ENCODE measurements around the gene BARX1.

BARX1 gene

DNA sequence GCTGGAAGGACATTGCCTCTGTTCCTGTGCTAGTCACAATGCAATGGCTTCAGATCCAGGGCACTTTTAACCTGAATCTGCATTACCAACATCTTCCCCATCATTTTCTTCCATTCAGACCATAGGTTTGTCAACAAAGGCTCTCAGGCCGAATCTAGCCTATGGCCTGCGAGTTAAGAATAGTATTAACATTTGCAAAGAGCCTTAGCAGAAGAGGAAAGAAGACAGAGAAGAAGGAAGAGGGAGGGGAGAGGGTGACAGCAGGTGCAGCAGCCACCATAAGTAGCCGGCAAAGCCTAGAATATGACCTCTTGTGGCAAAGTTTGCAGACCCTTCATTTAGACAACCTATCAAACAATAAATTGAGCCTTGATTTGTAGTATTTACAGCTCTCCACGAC, 32.6 kb downstream of the BARX1 start:
- H3K4me3 ChIP-seq (ENCODE audit: insufficient read depth, low read length, poor library complexity, severe bottlenecking) = no peak overlapping the region
- no peaks in the 10 kb centered on the region for H3F3A ChIP-seq (ENCODE audit: insufficient read depth)
- no peaks in the 10 kb centered on the region for H4K20me1 ChIP-seq (ENCODE audit: low read depth, low read length)
- H3K79me2 ChIP-seq (ENCODE audit: insufficient read depth, low read length) = no peaks in the 10 kb centered on the region
- no peak overlapping the region for H3K4me2 ChIP-seq (ENCODE audit: low read depth, low read length, poor library complexity, severe bottlenecking)
- H3K9me3 ChIP-seq (ENCODE audit: insufficient read depth, low read length) = no peaks in the 10 kb centered on the region
- H2AFZ ChIP-seq (ENCODE audit: low read depth, low read length, severe bottlenecking) = no peak overlapping the region
- no peaks in the 10 kb centered on the region for H3K9me2 ChIP-seq (replicated peaks; ENCODE audit: insufficient read depth, low read length)
- TF ChIP-seq, protein P1, sequence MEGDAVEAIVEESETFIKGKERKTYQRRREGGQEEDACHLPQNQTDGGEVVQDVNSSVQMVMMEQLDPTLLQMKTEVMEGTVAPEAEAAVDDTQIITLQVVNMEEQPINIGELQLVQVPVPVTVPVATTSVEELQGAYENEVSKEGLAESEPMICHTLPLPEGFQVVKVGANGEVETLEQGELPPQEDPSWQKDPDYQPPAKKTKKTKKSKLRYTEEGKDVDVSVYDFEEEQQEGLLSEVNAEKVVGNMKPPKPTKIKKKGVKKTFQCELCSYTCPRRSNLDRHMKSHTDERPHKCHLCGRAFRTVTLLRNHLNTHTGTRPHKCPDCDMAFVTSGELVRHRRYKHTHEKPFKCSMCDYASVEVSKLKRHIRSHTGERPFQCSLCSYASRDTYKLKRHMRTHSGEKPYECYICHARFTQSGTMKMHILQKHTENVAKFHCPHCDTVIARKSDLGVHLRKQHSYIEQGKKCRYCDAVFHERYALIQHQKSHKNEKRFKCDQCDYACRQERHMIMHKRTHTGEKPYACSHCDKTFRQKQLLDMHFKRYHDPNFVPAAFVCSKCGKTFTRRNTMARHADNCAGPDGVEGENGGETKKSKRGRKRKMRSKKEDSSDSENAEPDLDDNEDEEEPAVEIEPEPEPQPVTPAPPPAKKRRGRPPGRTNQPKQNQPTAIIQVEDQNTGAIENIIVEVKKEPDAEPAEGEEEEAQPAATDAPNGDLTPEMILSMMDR (IDR thresholded peaks at IDR 0.05; ENCODE audit: insufficient read depth, low read length, poor library complexity, severe bottlenecking) = no peak
- no peak for TF ChIP-seq EZH2phosphoT487 (conservative IDR thresholded peaks at IDR 0.05; ENCODE audit: low read length)
- no peaks in the 10 kb centered on the region for H3K36me3 ChIP-seq (ENCODE audit: low read length)
- H3K27me3 ChIP-seq (ENCODE audit: low read length) = no peaks in the 10 kb centered on the region
- H3K9ac ChIP-seq (ENCODE audit: low read length) = no peak overlapping the region
- no peak overlapping the region for H3K27ac ChIP-seq (ENCODE audit: low read depth, low read length)

DNA sequence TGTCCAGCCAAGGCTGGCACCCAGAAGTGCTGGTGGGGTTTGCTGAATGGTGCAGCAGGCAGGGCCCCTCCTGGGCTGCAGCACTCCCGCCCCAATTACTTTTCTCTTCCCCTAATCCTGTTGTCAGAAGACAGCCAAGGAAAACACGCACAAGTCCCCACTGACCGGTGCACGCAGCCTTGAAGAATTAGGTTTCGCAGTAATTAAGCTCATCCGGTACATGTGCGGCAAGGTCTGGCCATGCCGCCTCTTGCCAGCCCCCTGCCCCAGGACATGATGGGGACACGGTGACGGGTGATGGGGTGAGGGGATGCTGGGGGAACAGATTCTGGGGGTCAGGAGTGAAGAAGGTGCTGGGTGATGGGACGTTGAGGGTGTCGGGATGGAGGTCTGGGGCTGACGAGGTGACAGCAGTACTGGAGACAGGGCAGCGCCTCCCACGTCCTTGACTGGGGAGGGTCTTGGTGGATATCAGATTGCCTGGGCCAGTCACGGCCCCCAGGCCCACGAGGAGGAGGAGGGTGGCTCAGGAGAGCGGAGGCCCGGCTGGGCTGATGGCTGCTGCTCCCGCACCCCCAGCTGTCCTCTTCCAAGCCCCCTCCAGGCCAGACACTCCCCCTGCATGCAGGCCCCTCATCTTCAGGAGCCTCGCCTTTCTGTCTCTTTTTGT, 34.9 kb downstream of the BARX1 start:
- H3K79me2 ChIP-seq (ENCODE audit: insufficient read depth, low read length) = no peaks in the 10 kb centered on the region
- no peaks in the 10 kb centered on the region for H3K27me3 ChIP-seq (ENCODE audit: low read length)
- no peak overlapping the region for H3K9ac ChIP-seq (ENCODE audit: low read length)
- no peak overlapping the region for H3K27ac ChIP-seq (ENCODE audit: low read depth, low read length)
- H2AFZ ChIP-seq (ENCODE audit: low read depth, low read length, severe bottlenecking) = no peak overlapping the region
- H3K4me3 ChIP-seq (ENCODE audit: insufficient read depth, low read length, poor library complexity, severe bottlenecking) = no peak overlapping the region
- TF ChIP-seq, protein P1 (IDR thresholded peaks at IDR 0.05; ENCODE audit: insufficient read depth, low read length, poor library complexity, severe bottlenecking) = no peak
- TF ChIP-seq EZH2phosphoT487 (conservative IDR thresholded peaks at IDR 0.05; ENCODE audit: low read length) = no peak
- no peaks in the 10 kb centered on the region for H3K9me3 ChIP-seq (ENCODE audit: insufficient read depth, low read length)
- no peaks in the 10 kb centered on the region for H3K36me3 ChIP-seq (ENCODE audit: low read length)
- no peaks in the 10 kb centered on the region for H3F3A ChIP-seq (ENCODE audit: insufficient read depth)
- H3K9me2 ChIP-seq (replicated peaks; ENCODE audit: insufficient read depth, low read length) = no peaks in the 10 kb centered on the region
- no peaks in the 10 kb centered on the region for H4K20me1 ChIP-seq (ENCODE audit: low read depth, low read length)
- no peak overlapping the region for H3K4me2 ChIP-seq (ENCODE audit: low read depth, low read length, poor library complexity, severe bottlenecking)

DNA sequence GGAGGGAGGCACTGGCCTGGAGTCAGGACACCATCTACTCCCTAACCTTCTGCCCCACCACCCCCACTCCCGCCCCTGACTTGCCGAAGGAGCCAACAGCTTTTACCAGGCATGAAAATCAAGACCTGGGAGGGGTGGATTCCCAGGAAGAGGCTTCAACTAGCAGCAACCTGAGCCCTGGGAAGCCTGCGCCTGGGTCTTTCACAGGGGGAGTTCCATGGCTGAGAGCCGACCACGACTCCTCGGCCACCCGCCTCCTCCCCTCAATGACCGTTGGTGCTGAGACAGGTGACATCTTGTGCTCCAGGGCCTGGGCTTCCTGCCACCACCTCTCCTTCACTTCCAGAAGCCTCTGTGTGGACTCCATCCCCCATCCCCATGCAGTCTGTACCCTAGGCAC, 37.1 kb downstream of the BARX1 start:
- TF ChIP-seq, protein P1 (IDR thresholded peaks at IDR 0.05; ENCODE audit: insufficient read depth, low read length, poor library complexity, severe bottlenecking) = no peak
- TF ChIP-seq EZH2phosphoT487 (conservative IDR thresholded peaks at IDR 0.05; ENCODE audit: low read length) = no peak
- no peak overlapping the region for H2AFZ ChIP-seq (ENCODE audit: low read depth, low read length, severe bottlenecking)
- H3K9me2 ChIP-seq (replicated peaks; ENCODE audit: insufficient read depth, low read length) = no peaks in the 10 kb centered on the region
- H3K4me3 ChIP-seq (ENCODE audit: insufficient read depth, low read length, poor library complexity, severe bottlenecking) = no peak overlapping the region
- no peak overlapping the region for H3K4me2 ChIP-seq (ENCODE audit: low read depth, low read length, poor library complexity, severe bottlenecking)
- H3K36me3 ChIP-seq (ENCODE audit: low read length) = no peaks in the 10 kb centered on the region
- H3K27me3 ChIP-seq (ENCODE audit: low read length) = no peaks in the 10 kb centered on the region
- H4K20me1 ChIP-seq (ENCODE audit: low read depth, low read length) = no peaks in the 10 kb centered on the region
- no peaks in the 10 kb centered on the region for H3K9me3 ChIP-seq (ENCODE audit: insufficient read depth, low read length)
- no peaks in the 10 kb centered on the region for H3F3A ChIP-seq (ENCODE audit: insufficient read depth)
- no peak overlapping the region for H3K9ac ChIP-seq (ENCODE audit: low read length)
- no peaks in the 10 kb centered on the region for H3K79me2 ChIP-seq (ENCODE audit: insufficient read depth, low read length)
- H3K27ac ChIP-seq (ENCODE audit: low read depth, low read length) = no peak overlapping the region
